Measurements from ENCODE around the gene KIF3B.
"Not testable (repeated sequence)": the region's sequence is repeated elsewhere in the genome, so short reads cannot be mapped to it uniquely, and the experiment has no call there.

The KIF3B gene

GRCh38 chr20:32383441-32383840, 106.0 kb downstream of the KIF3B start:
- not testable (repeated sequence) for DNase-seq (ENCODE audit: low read depth in 3 of 3)
